ENCODE measurements around the gene SETD2.

The SETD2 gene

GRCh38 chr3:46993986-46994385, 169.9 kb downstream of the SETD2 start:
- no peak overlapping the region for H3K4me3 ChIP-seq (ENCODE audit: low read length)
- H3K36me3 ChIP-seq (ENCODE audit: control insufficient read depth, low read depth, low read length), result no peaks in the 10 kb centered on the region
- no peak overlapping the region for H3K9ac ChIP-seq (ENCODE audit: low read length)
- H3K9me3 ChIP-seq (ENCODE audit: control insufficient read depth, low read depth, low read length), result no peaks in the 10 kb centered on the region
- no peak overlapping the region for H3K27ac ChIP-seq (ENCODE audit: low read length)
- H3K4me1 ChIP-seq (ENCODE audit: control insufficient read depth, low read depth, low read length), result no peaks in the 10 kb centered on the region
- no peaks in the 10 kb centered on the region for H3K27me3 ChIP-seq (ENCODE audit: control insufficient read depth, insufficient read depth, low read length)

- Histone ChIP-seq H3K4me3 (ENCODE audit: low read length) (no peak overlapping the region), H3K9me3 (ENCODE audit: control insufficient read depth, low read depth, low read length) (no peaks in the 10 kb centered on the region), H3K36me3 (ENCODE audit: control insufficient read depth, low read depth, low read length) (no peaks in the 10 kb centered on the region), H3K4me1 (ENCODE audit: control insufficient read depth, low read depth, low read length) (peaks cover 4% of the 10 kb centered on the region), H3K9ac (ENCODE audit: low read length) (no peak overlapping the region), H3K27me3 (ENCODE audit: control insufficient read depth, insufficient read depth, low read length) (no peaks in the 10 kb centered on the region), H3K27ac (ENCODE audit: low read length) (no peak overlapping the region)
Observed at GRCh38 chr3:46993292-46993691, 170.6 kb downstream of the SETD2 start.

- Histone ChIP-seq H3K9me3 (ENCODE audit: control insufficient read depth, low read depth, low read length) (no peaks in the 10 kb centered on the region), H3K27ac (ENCODE audit: low read length) (no peak overlapping the region), H3K36me3 (ENCODE audit: control insufficient read depth, low read depth, low read length) (no peaks in the 10 kb centered on the region), H3K27me3 (ENCODE audit: control insufficient read depth, insufficient read depth, low read length) (no peaks in the 10 kb centered on the region), H3K4me3 (ENCODE audit: low read length) (no peak overlapping the region), H3K9ac (ENCODE audit: low read length) (no peak overlapping the region), H3K4me1 (ENCODE audit: control insufficient read depth, low read depth, low read length) (peaks cover 7% of the 10 kb centered on the region)
Observed at GRCh38 chr3:46992231-46992630, 171.7 kb downstream of the SETD2 start.

- H3K36me3 ChIP-seq (ENCODE audit: control insufficient read depth, low read depth, low read length), result no peaks in the 10 kb centered on the region
- H3K4me1 ChIP-seq (ENCODE audit: control insufficient read depth, low read depth, low read length), result peaks cover 7% of the 10 kb centered on the region
- H3K4me3 ChIP-seq (ENCODE audit: low read length), result no peak overlapping the region
- H3K27me3 ChIP-seq (ENCODE audit: control insufficient read depth, insufficient read depth, low read length), result no peaks in the 10 kb centered on the region
- no peak overlapping the region for H3K9ac ChIP-seq (ENCODE audit: low read length)
- H3K9me3 ChIP-seq (ENCODE audit: control insufficient read depth, low read depth, low read length), result no peaks in the 10 kb centered on the region
- H3K27ac ChIP-seq (ENCODE audit: low read length), result no peak overlapping the region
Observed at GRCh38 chr3:46991406-46992165, 172.3 kb downstream of the SETD2 start.

- Histone ChIP-seq H3K9me3 (ENCODE audit: control insufficient read depth, low read depth, low read length) (no peaks in the 10 kb centered on the region), H3K4me1 (ENCODE audit: control insufficient read depth, low read depth, low read length) (peaks cover 7% of the 10 kb centered on the region), H3K36me3 (ENCODE audit: control insufficient read depth, low read depth, low read length) (no peaks in the 10 kb centered on the region), H3K4me3 (ENCODE audit: low read length) (no peak overlapping the region), H3K9ac (ENCODE audit: low read length) (no peak overlapping the region), H3K27me3 (ENCODE audit: control insufficient read depth, insufficient read depth, low read length) (no peaks in the 10 kb centered on the region), H3K27ac (ENCODE audit: low read length) (no peak overlapping the region)
Observed at GRCh38 chr3:46990573-46991374, 173.1 kb downstream of the SETD2 start.

- Histone ChIP-seq H3K9ac (ENCODE audit: low read length) (no peak overlapping the region), H3K36me3 (ENCODE audit: control insufficient read depth, low read depth, low read length) (no peaks in the 10 kb centered on the region), H3K9me3 (ENCODE audit: control insufficient read depth, low read depth, low read length) (no peaks in the 10 kb centered on the region), H3K27ac (ENCODE audit: low read length) (no peak overlapping the region), H3K4me3 (ENCODE audit: low read length) (no peak overlapping the region), H3K4me1 (ENCODE audit: control insufficient read depth, low read depth, low read length) (peaks cover 7% of the 10 kb centered on the region), H3K27me3 (ENCODE audit: control insufficient read depth, insufficient read depth, low read length) (no peaks in the 10 kb centered on the region)
Observed at GRCh38 chr3:46989146-46989810, 174.6 kb downstream of the SETD2 start.

GRCh38 chr3:46988616-46989015, 175.3 kb downstream of the SETD2 start:
- Histone ChIP-seq H3K9ac (ENCODE audit: low read length) (no peak overlapping the region), H3K36me3 (ENCODE audit: control insufficient read depth, low read depth, low read length) (no peaks in the 10 kb centered on the region), H3K4me3 (ENCODE audit: low read length) (no peak overlapping the region), H3K27ac (ENCODE audit: low read length) (no peak overlapping the region), H3K9me3 (ENCODE audit: control insufficient read depth, low read depth, low read length) (no peaks in the 10 kb centered on the region), H3K4me1 (ENCODE audit: control insufficient read depth, low read depth, low read length) (peaks cover 7% of the 10 kb centered on the region), H3K27me3 (ENCODE audit: control insufficient read depth, insufficient read depth, low read length) (no peaks in the 10 kb centered on the region)

- Histone ChIP-seq H3K4me3 (ENCODE audit: low read length) (no peak overlapping the region), H3K9ac (ENCODE audit: low read length) (no peak overlapping the region), H3K4me1 (ENCODE audit: control insufficient read depth, low read depth, low read length) (peaks cover 7% of the 10 kb centered on the region), H3K27me3 (ENCODE audit: control insufficient read depth, insufficient read depth, low read length) (no peaks in the 10 kb centered on the region), H3K9me3 (ENCODE audit: control insufficient read depth, low read depth, low read length) (no peaks in the 10 kb centered on the region), H3K27ac (ENCODE audit: low read length) (no peak overlapping the region), H3K36me3 (ENCODE audit: control insufficient read depth, low read depth, low read length) (no peaks in the 10 kb centered on the region)
Observed at GRCh38 chr3:46987743-46988401, 176.0 kb downstream of the SETD2 start.

GRCh38 chr3:46987319-46987742, 176.6 kb downstream of the SETD2 start:
- Histone ChIP-seq H3K4me1 (ENCODE audit: control insufficient read depth, low read depth, low read length) (peaks cover 10% of the 10 kb centered on the region), H3K27ac (ENCODE audit: low read length) (no peak overlapping the region), H3K36me3 (ENCODE audit: control insufficient read depth, low read depth, low read length) (no peaks in the 10 kb centered on the region), H3K9ac (ENCODE audit: low read length) (no peak overlapping the region), H3K27me3 (ENCODE audit: control insufficient read depth, insufficient read depth, low read length) (no peaks in the 10 kb centered on the region), H3K9me3 (ENCODE audit: control insufficient read depth, low read depth, low read length) (no peaks in the 10 kb centered on the region), H3K4me3 (ENCODE audit: low read length) (no peak overlapping the region)

GRCh38 chr3:46986782-46987310, 177.1 kb downstream of the SETD2 start:
- no peaks in the 10 kb centered on the region for H3K27me3 ChIP-seq (ENCODE audit: control insufficient read depth, insufficient read depth, low read length)
- no peak overlapping the region for H3K4me3 ChIP-seq (ENCODE audit: low read length)
- H3K9me3 ChIP-seq (ENCODE audit: control insufficient read depth, low read depth, low read length), result no peaks in the 10 kb centered on the region
- H3K36me3 ChIP-seq (ENCODE audit: control insufficient read depth, low read depth, low read length), result no peaks in the 10 kb centered on the region
- H3K4me1 ChIP-seq (ENCODE audit: control insufficient read depth, low read depth, low read length), result peaks cover 10% of the 10 kb centered on the region
- H3K9ac ChIP-seq (ENCODE audit: low read length), result no peak overlapping the region
- no peak overlapping the region for H3K27ac ChIP-seq (ENCODE audit: low read length)

Measured in iPS-18a (cell line).